Colonic mucosa (tissue), 4 donors: ENCODE measurements around the gene PUS3. TPM values are rescaled to one million over a fixed set of nuclear protein-coding genes. Genes with fewer than 3 reads are reported as not detected.
"Not testable (repeated sequence)": the region's sequence is repeated elsewhere in the genome, so short reads cannot be mapped to it uniquely, and the experiment has no call there.

Experiments
- DNase-seq: peaks from one replicate; pipeline ENCODE4 v3.0.0-alpha.2; 2020
- H3K27ac ChIP-seq: fragments of 200-600 bp; one replicate; pipeline ENCODE4 v1.8.0; 2021
- H3K27me3 ChIP-seq: fragments of 200-600 bp; one replicate; pipeline ENCODE4 v1.8.0; 2021
- H3K36me3 ChIP-seq: fragments of 200-600 bp; one replicate; pipeline ENCODE4 v1.8.0; 2021
- H3K4me1 ChIP-seq: fragments of 200-600 bp; one replicate; pipeline ENCODE4 v1.8.0; 2021; ENCODE audit warnings: mild to moderate bottlenecking
- H3K4me3 ChIP-seq: fragments of 200-600 bp; one replicate; pipeline ENCODE4 v1.8.0; 2021
- H3K9ac ChIP-seq, 2 donors: one replicate each; pipeline ENCODE4 v1.7.0; 2013; ENCODE audit warnings: control low read depth in 2 of 2, low read depth in 2 of 2, low read length in 2 of 2
- H3K9me3 ChIP-seq: fragments of 200-600 bp; one replicate; pipeline ENCODE4 v1.8.0; 2021
- CTCF ChIP-seq: fragments of 200-600 bp; IDR thresholded peaks from one replicate; pipeline ENCODE4 v1.8.0; 2022; ENCODE audit warnings: antibody characterized with exemption, mild to moderate bottlenecking
- intact Hi-C: fragments of 100-400 bp; cut with DNase I; formaldehyde crosslinking; loops from one replicate; pipeline ENCODE4 v1.14.1; 2022
- total RNA-seq, 2 donors: library from RNA; stranded (reverse); fragmentation: NEBNext Ultra II Directional in 1 of 2; extraction: Animal tissue kit (Norgen Biotek cat#: 25700) in 1 of 2; gene quantifications; one replicate each; pipeline ENCODE4 v1.2.1, GENCODE V29; 2021
- donor health status: healthy.
- donor health status: DM: no; HTN: no; CAD: no.
- donor health status: DM: no; HTN: no; CAD: no.

PUS3 gene
- total RNA-seq, 2 donors from 2014 or later, result 6.8 to 8.4 TPM

DNA sequence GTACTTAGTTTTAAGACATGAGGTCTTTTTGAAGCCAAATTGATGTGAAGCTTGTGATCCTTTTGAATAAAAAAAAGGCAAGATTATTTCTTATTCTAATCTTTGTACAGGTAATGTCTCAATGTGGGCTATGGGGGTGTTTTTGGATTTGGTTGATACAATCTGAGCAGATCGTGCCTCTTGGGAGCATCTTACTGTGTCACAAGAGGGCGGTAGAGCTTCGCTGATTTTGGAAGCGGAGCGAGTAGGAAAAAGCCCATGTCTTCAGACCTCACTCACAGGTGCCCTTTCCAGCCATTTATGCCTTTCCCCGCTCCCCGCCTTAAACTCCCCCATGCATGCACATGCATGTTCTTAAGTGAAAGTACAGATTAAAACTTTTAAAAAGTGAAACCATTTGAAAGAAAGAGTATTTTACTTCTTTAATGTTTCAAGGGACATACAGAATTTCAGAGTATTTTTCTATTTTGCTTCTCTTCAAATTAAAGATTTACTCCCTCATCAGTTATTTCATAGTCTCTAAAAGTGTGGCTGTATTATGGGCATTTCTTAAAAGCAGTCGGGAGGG lies 20.1 kb upstream of the PUS3 start:
- H3K27me3 ChIP-seq, result no peaks in the 10 kb centered on the region
- intact Hi-C loops, result loop anchor here (2.0 kb wide), 1 partner anchor 272 kb away; no protein-coding TSS in a partner anchor
- DNase-seq, result peak; percentile 78

GRCh38 chr11:125922156-125922555 lies 19.1 kb upstream of the PUS3 start:
- H3K9ac ChIP-seq, result no peak overlapping the region
- TF ChIP-seq CTCF, result no peak
- no peaks in the 10 kb centered on the region for H3K36me3 ChIP-seq
- no peak overlapping the region for H3K4me3 ChIP-seq
- H3K9me3 ChIP-seq, result no peaks in the 10 kb centered on the region
- H3K27me3 ChIP-seq, result no peaks in the 10 kb centered on the region
- no peak overlapping the region for H3K27ac ChIP-seq
- DNase-seq, result no peak
- no peaks in the 10 kb centered on the region for H3K4me1 ChIP-seq
- intact Hi-C loops, result loop anchor here (2.0 kb wide), 1 partner anchor 273 kb away; no protein-coding TSS in a partner anchor

More for the DNA sequence above, 20.1 kb upstream of the PUS3 start:
- no peak overlapping the region for H3K4me3 ChIP-seq
- no peaks in the 10 kb centered on the region for H3K9me3 ChIP-seq
- no peak overlapping the region for H3K9ac ChIP-seq
- H3K4me1 ChIP-seq, result no peaks in the 10 kb centered on the region
- no peaks in the 10 kb centered on the region for H3K36me3 ChIP-seq
- TF ChIP-seq CTCF, result peak; percentile 74
- H3K27ac ChIP-seq, result no peak overlapping the region

GRCh38 chr11:125921042-125921441 lies 18.0 kb upstream of the PUS3 start:
- H3K27ac ChIP-seq, result no peak overlapping the region
- no peak for TF ChIP-seq CTCF
- peak; percentile 46 for DNase-seq
- no peaks in the 10 kb centered on the region for H3K27me3 ChIP-seq
- H3K4me1 ChIP-seq, result no peaks in the 10 kb centered on the region
- no peak overlapping the region for H3K9ac ChIP-seq
- no peaks in the 10 kb centered on the region for H3K36me3 ChIP-seq
- H3K9me3 ChIP-seq, result no peaks in the 10 kb centered on the region
- no peak overlapping the region for H3K4me3 ChIP-seq
- intact Hi-C loops, result no loop called here

GRCh38 chr11:125918140-125918840 lies 15.3 kb upstream of the PUS3 start:
- intact Hi-C loops, result no loop called here
- TF ChIP-seq CTCF, result no peak

GRCh38 chr11:125916683-125917347 lies 13.8 kb upstream of the PUS3 start:
- Histone ChIP-seq H3K4me1 (no peaks in the 10 kb centered on the region), H3K27ac (no peak overlapping the region), H3K9me3 (no peaks in the 10 kb centered on the region), H3K4me3 (no peak overlapping the region), H3K27me3 (no peaks in the 10 kb centered on the region), H3K9ac (peak overlapping the region in 1 of 2 donors; percentile 28), H3K36me3 (no peaks in the 10 kb centered on the region)
- peak; percentile 85 for DNase-seq
- intact Hi-C loops, result no loop called here
- no peak for TF ChIP-seq CTCF

More at GRCh38 chr11:125918140-125918840, 15.3 kb upstream of the PUS3 start:
- H3K9ac ChIP-seq, result no peak overlapping the region
- no peaks in the 10 kb centered on the region for H3K4me1 ChIP-seq
- no peak for DNase-seq
- H3K27me3 ChIP-seq, result no peaks in the 10 kb centered on the region
- no peak overlapping the region for H3K27ac ChIP-seq
- no peaks in the 10 kb centered on the region for H3K36me3 ChIP-seq
- H3K4me3 ChIP-seq, result no peak overlapping the region
- no peaks in the 10 kb centered on the region for H3K9me3 ChIP-seq

GRCh38 chr11:125914601-125915000 lies 11.6 kb upstream of the PUS3 start:
- H3K4me1 ChIP-seq, intact Hi-C loops, H3K27ac ChIP-seq, DNase-seq, H3K9ac ChIP-seq, H3K4me3 ChIP-seq, H3K36me3 ChIP-seq, H3K9me3 ChIP-seq, H3K27me3 ChIP-seq: not testable (repeated sequence)
